Measurements from ENCODE around the gene ME3.

Gene ME3

DNA sequence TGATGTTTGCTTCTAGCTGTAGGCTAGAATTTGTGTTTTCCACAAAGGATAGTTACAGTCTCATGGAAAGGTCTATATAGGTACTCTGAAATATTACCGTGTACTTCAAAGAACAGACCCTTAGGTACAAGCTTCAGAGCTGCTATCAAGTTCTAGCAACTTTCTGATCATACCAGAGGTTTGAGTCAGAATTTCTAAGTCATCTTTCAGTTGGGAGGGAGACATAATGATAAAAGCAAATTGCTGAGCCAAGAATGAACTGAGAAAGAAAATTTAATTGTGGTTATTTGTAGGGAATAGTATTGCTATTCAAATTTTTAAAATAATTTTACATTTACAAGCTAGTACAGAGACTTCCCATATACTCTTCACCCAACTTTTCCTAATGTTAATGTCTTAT lies 19.9 kb upstream of the ME3 start:
- DNase-seq = peak; percentile 54

DNA sequence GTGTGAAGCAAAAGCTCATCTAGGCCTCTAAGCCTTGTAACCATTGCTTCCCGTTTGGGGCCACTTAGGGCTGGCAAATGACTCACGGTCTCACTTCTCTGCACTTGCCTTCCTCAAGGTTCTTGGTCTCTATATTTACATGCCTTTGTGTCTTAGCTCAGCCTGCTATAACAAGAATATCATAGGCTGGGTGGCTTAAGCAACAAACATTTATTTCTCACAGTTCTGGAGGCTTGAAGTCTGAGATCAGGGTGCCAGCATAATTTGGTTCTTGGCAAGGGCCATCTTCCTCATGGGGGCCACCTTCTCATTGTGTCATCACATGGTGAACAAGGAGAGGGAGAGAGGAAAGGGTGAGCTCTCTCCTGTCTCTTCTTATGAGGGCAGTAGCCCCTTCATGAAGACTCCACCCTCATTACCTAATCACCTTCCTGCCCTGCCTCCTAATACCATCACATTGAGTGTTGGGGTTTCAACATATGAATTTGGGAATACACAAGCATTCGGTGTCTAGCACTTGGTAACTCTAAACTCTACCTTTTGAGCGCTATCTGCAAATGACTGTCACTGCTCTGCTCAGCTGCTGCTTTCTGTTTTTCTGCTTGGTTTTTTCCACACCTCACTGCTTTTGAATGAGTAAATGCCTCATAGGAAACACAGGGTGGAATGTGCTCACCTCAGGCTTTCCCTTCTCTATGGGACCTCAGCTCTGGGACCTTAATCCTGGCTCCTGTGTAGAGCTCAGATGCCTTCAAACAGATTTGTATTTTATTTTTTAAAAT lies 16.2 kb upstream of the ME3 start:
- peak; percentile 89 for DNase-seq

DNA sequence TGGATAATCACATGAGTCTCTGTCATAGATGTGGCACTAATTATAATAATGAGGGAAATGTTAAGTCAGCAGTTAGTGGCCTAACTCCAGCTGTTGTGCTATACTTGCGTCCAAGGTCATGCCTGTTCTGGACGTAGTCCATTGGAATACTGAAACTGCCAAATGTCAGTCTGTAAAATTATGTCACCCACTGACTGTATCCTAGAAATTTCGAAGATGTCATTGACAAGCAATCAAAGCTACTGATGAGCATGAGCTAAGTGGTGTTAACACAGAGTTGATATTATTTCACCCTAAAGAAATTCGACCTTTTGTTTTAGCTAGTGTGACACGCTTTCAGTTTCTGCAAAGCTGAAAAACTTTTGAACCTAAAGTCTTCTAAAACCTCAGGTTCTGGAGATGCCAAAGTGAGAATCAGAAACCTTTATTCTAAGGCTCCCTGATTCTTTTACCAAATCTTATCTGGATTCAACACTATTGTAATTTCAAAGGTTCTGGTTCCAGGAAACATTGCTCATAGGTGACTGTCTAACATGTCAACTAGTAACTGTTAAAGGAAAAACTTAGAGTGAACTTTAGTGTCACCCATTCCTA lies 14.9 kb upstream of the ME3 start:
- DNase-seq = no peak

DNA sequence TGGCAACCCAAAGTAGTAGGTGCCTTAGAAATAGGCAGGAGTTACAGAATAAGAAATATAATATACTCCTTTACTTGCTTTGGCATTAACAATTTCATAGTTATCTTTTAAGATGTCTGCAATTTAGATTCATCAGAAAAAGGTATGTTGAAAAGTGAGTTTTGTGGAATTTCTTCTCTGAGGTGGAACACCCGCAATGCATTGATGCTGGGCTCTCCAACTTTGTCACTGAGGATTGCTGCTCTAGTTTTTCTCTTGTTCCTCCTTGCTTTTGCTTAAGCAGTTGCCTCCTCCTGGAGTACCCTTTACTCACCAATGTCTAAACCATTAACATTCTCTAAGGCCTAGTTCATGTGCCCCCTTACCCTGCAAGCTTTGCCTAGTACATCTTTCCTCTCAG lies 14.1 kb upstream of the ME3 start:
- DNase-seq = no peak

DNA sequence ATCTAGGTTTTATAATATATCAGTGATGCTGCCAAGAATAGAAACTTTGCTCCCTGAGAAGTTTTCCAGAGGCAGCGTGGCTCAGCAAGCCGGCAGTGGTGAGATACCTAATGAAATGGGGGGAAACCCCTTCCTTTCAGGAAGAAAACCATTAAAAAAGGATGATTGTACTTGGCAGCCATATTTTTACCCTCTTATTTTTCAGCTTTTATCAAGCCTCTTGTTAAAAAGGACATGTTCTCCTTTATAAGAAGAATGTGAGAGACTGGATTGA lies 9.0 kb upstream of the ME3 start:
- no peak for DNase-seq

DNA sequence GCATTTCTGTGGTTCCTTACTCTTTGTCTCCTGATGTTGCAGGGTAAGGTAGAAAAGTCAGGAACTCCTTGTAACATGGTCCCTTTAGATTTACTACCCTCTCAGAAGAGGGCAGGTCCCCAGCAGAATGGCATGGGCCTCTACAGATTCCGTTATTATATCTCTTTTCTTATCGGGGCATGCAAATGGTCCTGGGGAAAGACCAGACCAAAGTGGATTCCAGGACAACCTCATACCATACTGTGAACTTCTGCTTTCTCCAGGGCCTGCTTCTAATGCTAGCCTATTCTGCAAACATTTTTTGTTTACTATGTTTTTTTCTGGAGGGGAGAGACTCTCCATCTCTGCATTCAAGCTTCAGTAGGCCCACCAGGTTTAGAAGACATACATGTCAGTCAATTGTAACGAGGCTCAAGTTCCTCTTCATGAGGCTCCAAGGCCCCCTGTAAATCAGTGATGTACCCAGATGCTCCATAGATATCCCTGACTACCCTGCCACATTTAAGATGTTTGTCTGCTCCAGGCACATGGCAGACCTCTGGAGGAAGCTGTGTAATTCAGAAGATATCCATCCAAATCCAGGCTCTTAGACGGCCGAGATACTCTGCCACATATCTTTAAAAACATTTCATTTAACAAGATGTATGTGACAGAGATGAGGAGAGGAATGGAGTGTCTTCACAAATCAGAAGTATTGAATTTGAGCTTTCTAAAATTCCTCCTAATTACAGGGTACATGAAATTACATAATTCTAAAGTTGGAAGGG lies 8.5 kb upstream of the ME3 start:
- no peak for DNase-seq

DNA sequence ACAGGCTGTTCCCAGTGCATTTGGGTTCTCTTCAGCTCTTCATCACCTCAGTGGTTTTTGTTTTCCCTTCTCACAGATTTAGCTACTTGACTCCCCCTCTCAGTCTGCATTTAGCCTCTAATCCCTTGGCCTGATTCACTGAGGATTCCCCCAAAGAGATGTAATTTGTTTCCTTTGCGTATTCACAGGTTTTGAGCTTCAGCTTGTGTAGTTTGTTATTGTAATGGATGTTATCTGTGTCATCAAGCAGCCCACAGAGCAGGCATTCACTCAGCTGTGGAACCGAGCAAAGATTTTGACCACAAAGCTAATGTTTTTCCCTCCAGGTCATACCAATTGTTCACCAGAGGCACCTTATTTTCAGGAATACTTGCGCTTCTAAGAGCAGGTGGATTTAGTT lies 6.4 kb upstream of the ME3 start:
- peak; percentile 65 for DNase-seq

DNA sequence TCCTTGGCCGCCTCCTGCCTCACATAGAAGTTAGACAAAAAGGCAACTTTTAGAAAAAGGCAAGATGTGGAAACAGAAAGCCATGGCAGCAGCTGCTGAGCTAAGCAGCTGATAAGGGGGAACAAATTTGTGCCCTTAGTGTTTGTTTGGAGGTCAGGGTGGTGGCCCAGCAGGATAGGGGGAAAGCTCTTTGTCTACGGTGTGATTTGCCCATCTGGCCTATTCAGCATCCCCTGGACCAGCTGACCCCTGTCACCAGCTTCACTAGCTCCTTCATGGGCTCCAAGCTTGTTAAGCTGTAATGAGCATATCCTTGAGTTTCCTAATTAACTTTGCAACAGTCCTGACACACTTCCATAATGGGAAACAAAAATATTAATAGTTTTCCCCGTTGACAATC lies 5.9 kb upstream of the ME3 start:
- no peak for DNase-seq

DNA sequence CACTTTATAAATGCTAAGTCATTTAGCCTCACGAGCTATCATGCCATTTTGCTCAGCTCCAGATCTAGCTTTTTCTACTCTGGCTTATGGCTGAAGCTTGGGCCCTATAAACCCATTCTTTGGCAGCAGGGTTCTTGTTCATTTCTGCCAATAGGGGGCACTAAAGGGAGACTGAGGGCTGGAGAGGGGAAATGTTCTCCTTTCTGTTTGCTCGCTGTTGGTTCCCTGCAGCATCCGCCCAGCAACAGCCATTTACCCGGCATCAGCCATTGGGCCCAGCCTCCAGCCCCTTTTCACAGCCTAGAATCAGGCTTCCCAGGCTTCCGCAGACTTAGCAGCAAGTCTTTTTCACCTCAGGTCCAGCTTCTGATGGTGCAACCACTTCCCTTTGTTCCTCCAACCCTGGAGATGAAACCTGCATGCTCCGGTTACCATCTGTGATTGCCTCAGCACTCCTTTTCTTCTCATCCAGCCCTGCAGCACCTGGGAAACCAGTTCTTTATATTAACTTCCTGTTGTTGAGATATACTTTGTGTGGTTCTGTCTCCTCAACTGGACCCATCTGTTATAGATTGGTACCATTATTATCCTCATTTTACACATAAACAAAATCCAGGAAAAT lies 4.2 kb upstream of the ME3 start:
- DNase-seq = no peak

DNA sequence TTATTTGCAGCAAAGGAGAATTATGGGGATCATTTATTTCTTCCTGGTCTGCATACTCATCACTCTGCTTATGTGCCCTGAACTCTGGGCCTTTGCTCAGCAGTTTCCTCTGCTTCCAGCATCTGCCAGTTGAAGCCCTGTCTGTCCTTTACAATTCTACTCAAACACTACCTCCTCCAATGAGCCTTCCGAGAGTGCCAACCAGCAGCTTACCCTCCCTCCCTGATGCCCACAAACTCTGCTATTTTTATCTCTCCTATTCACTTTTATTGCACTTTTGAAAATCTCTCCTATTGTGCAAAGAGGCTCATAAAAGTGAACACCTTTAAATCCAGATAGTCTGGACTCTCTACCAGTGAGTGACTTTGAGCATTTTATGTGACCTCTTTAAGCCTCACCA lies 3.6 kb upstream of the ME3 start:
- no peak for DNase-seq

DNA sequence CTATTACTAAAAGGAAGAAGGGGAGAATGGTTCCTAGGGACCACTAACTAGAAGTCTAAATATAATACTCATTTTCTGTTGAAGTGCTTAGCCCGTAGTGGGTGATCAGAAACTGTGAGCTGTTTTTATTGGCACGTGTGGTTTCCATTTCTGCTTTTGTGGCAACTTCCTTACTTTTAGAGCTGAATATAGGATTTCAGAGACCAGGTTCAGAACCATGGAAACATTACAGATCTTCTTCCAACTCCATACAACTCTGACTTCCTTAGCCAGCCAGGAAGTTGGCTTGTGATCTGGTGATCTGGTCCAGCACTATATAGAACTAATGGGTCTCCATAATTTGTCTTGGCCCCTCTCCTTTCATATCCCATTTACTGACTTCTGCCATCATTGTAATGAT lies 2.6 kb upstream of the ME3 start:
- no peak for DNase-seq

DNA sequence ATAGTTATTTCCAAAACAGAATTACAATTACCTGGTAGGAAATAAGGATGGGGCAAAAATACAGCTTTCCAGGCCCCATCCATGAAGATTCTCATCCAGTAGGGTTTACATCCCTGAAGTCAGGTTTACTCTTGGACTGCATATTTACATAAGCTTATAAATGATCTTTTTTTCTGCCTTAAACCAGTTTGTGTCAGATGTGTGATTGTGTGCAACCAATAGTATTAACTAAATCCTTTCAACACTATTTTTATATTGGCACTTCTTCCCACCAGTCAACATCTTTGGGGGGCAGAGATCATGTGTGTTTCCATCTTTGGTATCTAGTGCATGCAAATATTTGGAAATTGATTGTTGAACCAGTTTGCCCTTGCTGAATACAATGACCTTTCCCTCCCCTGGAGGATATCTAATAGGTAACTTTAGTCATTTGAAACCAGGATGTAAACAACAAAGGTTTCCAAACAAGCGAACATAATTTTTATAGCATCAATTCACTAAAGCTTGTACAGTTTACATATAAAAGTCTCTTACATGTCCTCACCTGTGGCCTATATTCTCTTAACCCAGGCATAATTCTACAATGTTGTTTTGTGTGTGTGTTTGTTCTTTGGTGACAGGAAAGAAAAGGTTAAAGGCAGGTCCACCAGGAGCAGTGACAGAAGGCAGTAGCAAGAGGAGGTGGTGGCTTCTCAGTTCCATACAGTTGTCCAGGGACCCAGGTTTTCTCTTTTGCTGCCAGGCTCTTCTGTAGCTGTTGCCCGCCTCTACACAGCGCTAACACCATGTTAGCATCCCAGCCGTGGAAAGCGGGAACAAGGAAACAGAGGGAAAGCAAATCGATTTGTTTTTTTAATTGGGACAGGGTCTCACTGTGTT lies 1.7 kb upstream of the ME3 start:
- DNase-seq = no peak

DNA sequence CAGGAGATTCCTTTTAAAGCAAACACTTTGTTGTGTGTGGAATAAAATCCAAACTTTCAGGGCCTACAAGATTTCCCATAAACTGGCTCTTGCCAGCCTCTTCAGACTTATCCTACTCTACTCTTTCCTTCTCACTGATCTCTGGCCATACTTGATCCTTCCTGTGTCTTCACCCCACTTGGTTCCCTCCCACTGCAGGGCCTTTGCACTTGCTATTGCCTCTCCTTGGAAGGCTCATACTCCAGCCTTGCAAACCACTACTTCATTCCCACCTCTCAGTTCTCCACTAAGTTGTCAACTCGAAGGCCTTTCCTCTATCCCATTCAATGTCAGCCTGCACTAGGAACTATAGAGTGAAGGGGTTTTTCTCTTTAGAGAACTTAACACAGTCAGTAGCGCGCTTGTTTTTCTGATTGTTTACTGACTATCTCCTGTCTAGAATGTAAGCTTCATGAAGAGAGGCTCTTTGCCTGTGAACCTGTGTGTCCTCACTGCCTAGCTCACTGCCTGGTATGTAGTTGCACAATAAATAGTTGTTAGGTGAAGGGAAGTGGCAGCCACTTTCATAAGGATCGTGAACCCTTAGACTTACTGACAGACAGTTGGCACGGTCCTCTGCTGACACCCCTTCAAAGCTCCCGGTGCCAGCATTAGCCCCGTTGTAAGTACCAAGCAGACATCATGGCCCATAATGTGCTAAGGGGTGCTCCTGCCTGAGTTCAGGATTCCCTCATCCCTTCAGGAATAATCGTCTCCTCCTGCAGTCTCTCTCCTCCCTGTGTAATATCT lies 833 bp upstream of the ME3 start:
- DNase-seq = no peak

DNA sequence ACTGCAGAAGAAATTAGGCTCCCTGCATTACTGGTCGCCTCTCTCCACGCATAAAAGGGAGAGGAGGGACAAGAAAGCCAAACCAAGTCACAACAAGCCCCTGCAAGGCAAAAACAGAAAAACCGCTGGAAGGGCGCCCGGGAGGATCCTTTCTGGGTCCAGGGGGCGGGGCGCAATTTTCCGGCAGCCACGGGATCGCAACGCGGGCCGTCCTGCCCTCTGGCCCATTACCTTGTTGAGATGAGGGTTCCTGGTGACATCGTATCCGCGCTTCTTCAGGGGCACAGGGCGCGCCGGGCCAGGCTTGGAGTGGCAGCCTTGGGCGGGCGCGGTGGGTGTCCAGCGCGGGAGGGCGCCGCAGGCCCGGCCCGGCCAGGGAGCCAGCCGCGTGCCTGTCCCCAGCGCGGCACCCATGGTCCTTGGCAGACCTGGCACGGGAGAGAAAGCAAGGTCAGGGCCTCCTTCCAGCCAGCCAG lies 847 bp downstream of the ME3 start:
- peak; percentile 50 for DNase-seq

DNA sequence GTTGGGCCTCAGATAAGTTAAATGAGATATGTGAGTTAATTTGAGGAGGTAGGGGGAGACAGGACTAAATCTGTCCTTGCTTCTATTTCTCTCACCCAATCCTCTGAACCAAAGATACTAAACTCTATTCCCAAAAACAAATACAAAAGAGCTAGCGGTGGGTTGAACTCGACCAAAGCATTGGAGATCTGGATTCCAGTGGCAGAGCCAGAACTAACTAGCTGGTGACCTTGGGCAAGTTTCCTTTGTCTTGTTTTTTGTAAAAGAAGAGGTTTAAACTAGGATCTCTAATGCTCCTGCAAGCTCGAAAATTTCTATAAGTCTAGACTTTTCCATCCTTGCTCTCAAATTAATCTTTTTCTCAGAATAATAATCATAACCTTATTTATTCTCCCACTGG lies 1.5 kb downstream of the ME3 start:
- no peak for DNase-seq

DNA sequence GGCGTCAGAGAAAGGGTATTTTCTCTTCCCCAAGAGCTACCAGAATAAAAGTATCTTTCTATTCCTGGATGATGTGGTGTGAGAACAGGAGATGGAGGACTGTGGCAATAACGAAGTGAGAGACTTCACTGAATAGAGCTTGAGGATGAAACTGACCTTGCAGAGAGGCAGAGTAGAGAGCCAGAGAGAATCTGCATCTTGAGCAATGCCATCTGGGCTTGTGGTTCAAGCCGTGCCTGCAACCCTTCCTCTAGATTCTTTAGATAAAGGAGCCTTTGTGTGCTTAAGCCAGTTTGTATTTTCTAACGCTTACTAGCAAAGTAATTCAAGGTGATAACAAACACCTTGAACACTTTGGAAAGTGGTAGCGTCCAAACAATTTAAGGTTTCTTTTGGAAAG lies 2.2 kb downstream of the ME3 start:
- no peak for DNase-seq

DNA sequence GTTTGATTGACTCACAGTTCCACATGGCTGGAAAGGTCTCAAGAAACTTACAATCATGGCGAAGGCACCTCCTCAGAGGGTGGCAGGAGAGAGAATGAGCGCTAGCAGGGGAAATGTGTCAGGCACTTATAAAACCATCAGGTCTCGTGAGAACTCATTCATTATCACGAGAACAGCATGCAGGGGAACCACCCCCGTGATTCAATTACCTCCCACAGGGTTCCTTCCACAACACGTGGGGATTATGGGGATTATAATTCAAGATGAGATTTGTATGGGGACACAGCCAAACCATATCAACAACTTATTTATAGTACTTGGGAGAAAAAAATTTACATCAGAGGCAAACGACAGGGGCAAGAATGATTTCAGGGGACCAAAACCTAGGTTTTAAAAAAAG lies 3.0 kb downstream of the ME3 start:
- DNase-seq = peak; percentile 29

DNA sequence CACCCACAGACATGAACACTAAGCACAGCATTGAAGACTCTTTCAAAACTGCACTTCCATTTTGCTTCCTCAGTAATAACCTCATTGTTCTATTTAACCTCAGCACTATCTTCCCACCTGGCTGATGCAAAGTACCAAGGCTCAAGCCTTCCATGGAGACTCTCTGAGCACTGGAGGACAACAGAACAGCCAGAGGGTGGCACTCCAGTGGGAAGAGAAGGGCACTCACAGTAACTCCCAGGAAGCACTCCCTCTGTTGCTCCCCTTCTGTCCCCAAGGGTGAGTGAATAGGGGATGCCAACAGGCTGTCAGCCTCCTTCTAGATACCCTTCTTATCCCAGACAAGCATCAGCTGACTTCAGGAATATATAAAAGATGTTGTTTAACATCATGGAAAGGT lies 3.5 kb downstream of the ME3 start:
- no peak for DNase-seq

DNA sequence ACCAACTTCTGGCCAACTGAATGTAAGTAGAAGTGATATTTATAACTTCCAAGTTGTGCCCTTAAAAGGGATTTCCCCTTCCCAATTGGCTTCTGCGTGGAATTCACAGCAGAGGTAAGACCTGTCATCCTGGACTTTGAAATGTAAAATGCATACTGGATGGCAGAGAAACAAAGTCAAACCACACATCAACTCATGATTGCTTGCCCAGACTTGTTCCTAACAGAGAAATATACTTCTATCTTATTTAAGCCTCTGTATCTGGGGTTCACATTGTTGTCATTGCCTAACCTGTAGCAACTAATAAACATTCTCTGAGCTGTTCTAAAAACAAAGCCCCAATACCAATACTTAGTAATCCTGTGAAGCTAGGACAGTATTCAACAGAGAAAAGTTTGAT lies 6.2 kb downstream of the ME3 start:
- DNase-seq = no peak

DNA sequence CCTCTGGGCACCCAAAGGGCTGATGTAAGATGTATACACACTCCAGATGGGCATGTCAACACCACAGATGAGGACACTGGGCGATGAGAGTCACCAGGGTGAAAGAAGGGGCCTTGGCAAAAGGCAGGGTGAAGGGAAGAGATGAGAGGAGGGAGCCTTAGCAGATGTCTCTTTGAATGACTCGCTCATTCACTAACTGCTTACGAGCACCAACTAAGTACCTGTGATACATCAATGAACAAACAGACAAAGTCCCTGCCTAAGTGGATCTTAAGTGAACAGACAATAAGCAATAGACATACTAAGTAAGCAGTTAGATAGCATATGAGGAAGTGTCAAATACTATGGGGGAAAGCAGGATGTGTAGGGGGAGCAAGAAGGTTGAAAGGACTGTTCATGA lies 7.5 kb downstream of the ME3 start:
- DNase-seq = no peak

DNA sequence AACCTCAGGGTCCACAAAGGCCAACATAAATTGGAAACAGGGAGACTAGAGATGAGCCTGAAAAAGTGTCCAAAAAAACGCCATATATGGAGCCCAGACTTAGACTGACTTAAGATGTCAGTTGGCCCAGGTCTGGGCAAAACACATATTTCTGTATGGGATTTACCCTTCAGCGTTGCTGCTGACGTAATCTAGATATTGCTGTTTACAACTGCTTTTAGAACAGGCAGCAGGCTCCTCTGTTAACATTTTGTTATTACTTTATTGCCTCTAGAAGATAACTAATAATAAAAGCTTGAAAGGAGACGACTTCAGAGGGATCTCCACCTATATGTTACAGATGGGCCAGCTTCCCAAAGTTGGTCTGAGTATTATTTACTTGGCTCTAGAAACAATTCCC lies 8.7 kb downstream of the ME3 start:
- no peak for DNase-seq

DNA sequence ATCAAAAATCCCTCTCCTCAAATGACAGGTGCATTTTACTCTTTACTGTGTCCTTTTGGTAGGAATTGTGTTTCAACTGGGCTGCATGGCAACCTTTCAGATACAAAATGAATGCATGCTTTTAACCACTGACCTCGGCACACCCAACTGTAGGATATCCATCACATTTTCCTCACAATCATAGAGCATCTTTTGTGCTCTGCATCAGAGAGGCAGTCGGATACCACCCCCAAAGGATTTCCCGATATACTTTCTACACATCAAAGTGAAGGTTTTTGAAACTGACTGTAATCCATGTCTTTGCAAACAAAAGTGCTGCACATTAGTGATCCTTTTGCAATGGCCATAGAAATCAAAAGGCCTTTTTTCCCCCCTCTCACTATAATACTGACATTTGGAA lies 9.1 kb downstream of the ME3 start:
- no peak for DNase-seq

Data from fibroblast of skin of scalp (primary cell).